ENCODE data around the gene NARS2.
A peak's percentile ranks its signal among the peaks of the same experiment; 100 is the strongest.
"Not testable (repeated sequence)": the region's sequence is repeated elsewhere in the genome, so short reads cannot be mapped to it uniquely, and the experiment has no call there.

NARS2 gene

DNA sequence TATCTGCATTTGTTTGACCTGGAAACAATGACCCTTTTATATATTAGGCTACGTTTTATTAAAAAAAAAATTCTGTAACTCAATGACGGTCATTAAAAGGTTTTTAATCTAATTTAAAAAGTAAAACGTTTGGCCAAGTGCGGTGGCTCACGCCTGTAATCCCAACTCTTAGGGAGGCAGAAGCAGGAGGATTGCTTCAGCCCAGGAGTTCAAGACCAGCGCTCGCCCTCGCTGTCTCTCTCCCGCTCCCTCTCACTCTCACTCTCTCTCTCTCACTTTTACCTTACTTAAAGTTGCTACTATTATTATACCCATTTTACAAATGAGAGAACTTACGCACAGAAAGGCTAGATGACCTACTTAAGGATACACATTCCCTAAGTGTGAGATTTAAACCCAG is 814 bp upstream of the NARS2 start:
- DNase-seq (ENCODE audit: low read depth), result no peak

DNA sequence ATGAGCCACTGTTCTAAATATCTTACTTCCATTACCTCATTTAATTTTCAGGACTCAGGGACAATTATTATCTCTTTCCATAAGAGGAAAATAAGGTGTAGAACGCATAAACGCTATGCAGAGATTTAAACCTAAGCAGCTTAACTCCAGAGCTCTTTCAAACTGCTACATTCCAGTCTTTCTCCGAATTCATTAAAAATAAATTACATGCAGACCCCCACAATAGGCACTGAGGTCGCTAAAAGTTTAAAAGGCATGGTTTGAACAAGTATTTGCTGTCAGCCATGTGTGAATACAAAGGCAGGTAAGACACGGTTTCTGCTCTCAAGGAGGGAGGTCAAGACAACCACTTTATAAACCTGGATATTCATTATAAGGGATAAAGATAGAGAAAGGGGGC is 983 bp downstream of the NARS2 start:
- no peak for DNase-seq (ENCODE audit: low read depth)

DNA sequence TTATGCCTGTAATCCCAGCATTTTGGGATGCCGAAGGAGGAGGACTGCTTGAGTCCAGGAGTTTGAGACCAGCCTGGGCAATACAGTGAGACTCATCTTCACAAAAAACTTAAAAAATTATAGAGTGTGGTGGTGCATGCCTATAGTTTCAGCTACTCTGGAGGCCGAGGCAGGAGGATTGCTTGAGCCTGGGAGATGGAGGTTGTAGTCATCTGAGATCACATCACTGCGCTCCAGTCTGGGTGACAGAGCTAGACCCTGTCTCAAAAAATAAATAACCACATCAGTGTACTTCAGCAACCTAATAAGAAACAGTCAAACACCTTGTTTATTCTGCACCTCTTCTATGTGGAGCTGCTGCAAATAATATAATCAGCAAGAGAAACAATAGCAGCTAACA is 1.4 kb downstream of the NARS2 start:
- no peak for DNase-seq (ENCODE audit: low read depth)

DNA sequence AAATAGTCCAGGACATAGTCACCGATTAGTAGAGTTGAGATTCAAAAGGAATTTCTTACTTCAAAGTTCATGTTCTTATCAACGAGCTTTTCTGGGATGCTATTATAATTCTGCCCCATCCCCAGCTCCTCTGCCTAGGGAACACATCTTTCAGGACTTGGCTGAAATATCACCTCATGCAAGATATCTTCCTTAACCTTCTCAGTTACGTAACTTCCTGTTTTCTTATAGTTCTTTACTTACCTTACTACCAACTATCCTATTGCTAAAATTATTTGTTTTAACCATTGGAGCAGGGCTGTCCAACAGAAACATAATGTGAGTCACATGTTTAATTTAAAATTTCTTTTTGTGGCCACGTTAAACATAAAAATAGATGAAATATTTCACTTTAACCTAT is 2.3 kb downstream of the NARS2 start:
- no peak for DNase-seq (ENCODE audit: low read depth)

DNA sequence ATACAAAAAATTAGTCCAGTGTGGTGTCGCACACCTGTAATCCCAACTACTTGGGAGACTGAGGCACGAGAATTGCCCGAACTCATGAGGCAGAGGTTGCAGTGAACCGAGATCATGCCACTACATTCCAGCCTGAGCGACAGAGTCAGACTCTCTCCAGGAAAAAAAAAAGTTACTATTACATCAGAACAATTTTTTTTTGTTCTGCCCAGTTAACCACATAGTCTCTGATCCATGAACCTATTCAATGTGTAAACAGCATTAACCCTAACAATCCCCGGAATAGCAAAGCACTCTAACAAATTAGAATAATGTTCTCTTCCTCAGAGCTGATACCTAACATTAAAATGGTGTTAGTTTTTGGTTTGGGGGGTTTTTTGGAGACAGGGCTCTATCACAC is 4.6 kb downstream of the NARS2 start:
- DNase-seq (ENCODE audit: low read depth), result no peak

DNA sequence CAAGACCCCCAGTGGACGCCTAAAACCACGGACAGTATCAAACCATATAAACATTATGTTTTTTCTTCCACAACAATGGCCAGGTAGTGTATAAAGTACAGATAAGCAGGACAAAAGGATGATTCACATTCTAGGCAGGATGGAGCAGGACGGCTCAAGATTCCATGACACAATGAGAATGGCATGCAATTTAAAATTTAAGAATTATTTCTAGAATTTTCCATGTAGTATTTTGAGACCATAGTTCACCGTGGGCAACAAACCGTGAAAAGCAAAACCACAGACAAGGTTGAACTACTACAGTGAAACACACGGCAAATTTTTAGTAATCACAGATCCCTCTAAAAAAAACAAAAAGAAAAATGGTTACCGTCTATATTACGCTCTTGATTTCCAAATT is 7.5 kb downstream of the NARS2 start:
- DNase-seq (ENCODE audit: low read depth), result no peak

DNA sequence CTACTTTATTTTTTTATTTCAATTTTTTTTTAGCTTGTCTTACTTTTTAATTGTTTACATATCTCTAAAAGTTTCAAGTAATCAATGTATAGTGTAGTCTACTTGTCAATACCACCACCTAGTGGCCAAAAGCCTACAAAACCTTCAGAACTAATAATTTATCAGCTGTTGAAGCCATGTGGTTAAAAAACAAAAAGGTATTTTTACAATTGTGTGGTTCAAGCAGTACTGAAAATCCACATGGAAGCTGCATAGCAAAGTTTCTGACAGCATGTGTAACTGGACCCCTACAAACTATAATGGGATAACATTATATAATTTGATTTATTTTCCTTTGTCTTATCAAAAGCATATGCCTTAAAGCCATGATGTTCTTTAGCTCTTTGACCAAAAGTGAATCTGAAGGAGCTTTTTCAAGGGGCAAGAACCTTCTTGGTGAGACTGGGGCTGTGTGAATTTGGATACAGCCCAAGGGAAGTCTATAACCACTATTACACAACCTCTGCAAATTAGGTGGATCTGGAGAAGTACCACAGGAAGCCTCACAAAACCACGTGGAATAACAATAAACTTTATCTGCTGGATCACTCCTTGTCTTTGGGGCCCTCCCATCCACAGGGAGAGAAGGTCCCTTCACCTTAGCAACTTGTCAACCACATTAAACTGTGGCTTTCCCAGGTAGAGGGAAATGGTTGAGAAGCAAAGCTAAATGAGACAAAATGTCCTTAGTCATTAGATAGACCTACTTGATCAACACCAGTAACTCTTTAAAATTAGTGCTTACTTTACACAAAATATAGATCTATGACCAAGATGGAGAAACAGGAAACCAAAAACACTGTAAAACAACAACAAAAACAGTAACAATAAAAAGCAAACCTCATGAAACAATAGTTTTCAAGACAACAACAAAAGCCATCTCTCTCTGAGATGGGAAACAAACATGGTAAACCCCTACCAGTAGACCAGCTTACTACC is 9.9 kb downstream of the NARS2 start:
- peak; percentile 23 for DNase-seq (ENCODE audit: low read depth)

DNA sequence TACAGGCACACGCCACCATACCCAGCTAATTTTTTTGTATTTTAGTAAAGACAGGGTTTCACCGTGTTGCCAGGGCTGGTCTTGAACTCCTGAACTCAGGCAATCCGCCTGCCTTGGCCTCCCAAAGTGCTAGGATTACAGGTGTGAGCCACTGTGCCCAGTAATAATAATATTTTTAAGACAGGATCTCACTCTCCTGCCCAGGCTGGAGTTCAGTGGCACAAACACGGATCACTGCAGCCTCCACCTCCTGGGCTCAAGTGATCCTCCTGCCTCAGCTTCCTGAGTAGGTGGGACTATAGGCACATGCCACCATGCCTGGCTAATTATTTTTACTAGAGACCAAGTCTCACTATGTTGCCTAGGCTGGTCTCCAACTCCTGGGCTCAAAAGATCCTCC is 10.6 kb downstream of the NARS2 start:
- not testable (repeated sequence) for DNase-seq (ENCODE audit: low read depth)

DNA sequence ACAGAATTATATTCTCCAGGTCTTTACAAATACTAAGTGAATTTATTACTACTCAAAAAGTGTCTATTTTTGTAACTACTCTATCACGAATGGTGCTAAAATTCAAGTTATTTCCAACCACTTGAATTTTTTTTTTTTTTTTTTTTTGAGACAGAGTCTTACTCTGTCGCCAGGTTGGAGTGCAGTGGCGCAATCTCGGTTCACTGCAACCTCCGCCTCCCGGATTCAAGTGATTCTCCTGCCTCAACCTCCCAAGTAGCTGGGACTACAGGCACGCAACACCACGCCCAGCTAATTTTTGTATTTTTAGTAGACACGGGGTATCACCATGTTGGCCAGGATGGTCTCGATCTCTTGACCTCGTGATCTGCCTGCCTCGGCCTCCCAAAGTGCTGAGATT is 11.6 kb downstream of the NARS2 start:
- DNase-seq (ENCODE audit: low read depth), result not testable (repeated sequence)

DNA sequence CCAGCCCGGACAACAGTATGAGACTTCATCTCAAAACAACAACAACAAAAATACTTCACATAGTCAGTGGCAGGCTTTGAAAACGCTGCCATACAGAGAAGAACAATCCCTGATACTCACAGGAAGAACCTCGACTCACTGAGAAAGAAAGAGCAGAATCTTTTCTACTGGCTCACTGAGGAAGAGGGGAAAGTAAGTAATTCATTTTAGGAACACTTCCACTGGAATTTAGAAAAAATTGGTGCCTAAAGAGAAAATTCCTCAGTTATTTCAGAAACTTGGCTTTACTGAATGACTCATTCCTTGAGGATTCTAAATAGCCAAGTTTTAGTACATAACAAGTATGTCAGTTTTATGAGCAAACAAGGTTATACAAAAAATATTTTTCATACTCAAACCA is 12.3 kb downstream of the NARS2 start:
- no peak for DNase-seq (ENCODE audit: low read depth)

DNA sequence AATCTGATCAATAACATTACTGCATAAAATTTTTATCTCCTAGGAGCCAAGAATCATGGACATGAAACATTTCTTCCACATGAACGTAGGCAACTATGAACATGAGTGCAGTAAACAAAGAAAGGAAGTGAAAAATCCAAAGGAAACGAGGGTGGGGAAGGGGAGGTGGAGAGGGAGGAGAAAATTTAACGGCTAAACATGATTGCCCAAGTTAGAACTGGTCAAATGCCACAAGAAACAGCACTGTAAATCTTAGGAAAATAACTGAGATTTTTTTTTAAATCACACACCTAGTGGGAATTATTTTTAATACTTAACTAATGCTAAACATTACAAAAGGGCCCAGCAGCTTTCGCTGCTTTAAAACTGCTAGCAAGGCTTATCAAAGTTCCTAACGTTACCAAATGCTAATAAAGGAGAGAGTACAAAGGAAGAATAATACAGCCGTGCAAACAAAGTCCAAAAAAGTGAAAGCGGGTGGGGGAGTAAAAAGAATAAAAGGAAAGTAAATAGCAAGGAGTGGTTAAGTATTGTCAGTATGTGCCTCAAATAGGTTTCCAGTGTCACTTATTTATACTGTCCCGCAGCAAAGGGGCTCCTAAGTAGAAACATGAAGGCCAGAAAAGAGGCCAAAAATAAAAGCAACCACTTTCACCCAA is 13.7 kb downstream of the NARS2 start:
- no peak for DNase-seq (ENCODE audit: low read depth)

DNA sequence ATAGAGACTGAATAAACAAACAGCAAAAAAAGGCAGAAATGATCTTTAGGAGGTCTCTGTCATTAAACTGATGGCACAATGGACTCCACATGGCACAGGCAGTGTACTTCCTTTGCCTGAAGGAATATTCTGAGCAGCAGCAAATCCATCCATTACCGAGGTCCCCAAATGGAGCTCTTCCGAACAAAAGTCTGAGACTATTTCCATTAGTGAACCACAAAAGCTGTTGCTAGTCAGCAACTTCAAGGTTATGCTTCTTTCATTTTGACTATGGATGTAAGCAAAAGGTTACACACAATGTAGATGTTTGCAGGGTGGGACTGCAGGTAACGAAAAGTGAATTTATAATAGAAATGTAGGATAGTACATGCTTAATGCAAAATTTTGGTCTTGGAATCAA is 14.5 kb downstream of the NARS2 start:
- no peak for DNase-seq (ENCODE audit: low read depth)

DNA sequence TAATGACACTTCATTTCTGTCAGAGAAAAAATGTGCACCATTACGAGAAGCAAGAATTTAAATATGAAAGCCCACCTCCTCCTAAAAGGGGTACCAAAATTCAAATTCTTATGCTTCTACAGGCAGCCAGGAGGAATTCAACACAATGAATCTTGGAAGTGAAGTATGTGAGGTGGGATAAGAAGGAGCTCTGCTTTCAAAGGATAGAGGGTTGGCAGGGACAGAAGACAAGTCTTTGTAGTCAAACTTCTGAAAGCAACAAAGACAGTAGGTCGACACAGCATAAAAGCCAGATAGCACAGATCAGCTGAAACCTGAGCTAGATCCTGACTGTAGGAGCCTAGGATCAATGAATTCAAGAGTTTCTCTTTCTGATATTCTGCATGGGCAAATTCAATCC is 17.4 kb downstream of the NARS2 start:
- DNase-seq (ENCODE audit: low read depth), result no peak

DNA sequence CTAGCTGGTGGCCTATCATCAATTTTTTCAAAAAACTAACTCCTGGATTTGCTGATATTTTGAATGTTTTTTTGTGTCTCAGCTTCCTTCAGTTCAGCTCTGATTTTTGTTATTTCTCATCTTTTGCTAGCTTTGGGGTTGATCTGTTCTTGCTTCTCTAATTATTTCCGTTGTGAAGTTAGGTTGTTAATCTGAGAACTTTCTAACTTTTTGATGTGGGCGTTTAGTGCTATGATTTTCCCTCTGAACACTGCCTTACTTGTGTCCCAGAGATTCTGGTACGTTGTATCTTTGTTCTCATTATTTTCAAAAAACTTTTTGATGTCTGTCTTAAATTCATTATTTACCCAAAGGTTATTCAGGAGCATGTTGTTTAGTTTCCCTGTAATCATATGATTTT is 19.1 kb downstream of the NARS2 start:
- DNase-seq (ENCODE audit: low read depth), result no peak

DNA sequence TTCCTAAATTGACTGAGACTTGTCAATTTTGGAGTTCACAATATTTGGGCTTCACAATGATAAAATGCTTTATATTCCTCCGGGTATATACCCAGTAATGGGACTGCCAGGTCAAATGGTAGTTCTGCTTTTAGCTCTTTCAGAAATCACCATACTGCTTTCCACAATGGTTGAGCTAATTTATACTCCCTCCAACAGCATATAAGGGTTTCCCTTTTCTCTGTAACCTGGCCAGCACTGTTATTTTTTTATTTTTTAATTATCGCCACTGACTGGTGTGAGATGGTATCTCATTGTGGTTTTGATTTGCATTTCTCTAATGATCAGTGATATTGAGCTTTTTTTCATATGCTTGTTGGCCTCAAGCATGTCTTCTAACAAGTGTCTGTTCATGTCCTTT is 21.8 kb downstream of the NARS2 start:
- DNase-seq (ENCODE audit: low read depth), result no peak

DNA sequence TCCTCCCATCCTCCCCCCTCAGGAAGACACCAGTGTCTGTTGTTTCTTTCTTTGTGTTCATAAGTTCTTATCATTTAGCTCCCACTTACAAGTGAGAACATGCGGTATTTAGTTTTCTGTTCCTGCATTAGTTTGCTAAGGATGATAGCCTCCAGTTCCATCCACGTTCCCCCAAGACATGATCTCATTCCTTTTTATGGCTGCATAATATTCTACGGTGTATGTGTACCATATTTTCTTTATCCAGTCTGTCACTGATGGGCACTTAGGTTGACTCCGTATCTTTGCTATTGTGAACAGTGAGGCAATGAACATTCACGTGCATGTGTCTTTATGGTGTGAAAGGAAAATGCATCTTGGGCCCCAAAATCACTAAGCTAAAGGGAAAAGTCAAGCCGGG is 22.5 kb downstream of the NARS2 start:
- DNase-seq (ENCODE audit: low read depth), result not testable (repeated sequence)

DNA sequence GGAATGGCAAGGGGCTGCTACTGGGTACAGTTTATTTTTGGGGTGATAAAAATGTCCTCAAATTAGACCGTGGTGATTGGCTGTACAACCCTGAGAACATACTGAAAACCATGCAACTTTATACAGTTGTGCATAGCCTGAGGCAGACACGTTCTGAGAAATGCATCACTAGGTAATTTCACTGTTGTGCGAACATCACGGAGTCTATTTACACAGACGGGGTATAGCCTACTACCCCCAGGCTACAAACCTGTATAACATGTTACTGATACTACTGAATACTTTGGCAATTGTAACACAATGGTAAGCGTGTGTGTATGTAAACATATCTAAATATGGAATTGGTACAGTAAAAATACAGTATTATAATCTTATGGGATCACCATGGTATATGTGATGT is 23.6 kb downstream of the NARS2 start:
- no peak for DNase-seq (ENCODE audit: low read depth)

DNA sequence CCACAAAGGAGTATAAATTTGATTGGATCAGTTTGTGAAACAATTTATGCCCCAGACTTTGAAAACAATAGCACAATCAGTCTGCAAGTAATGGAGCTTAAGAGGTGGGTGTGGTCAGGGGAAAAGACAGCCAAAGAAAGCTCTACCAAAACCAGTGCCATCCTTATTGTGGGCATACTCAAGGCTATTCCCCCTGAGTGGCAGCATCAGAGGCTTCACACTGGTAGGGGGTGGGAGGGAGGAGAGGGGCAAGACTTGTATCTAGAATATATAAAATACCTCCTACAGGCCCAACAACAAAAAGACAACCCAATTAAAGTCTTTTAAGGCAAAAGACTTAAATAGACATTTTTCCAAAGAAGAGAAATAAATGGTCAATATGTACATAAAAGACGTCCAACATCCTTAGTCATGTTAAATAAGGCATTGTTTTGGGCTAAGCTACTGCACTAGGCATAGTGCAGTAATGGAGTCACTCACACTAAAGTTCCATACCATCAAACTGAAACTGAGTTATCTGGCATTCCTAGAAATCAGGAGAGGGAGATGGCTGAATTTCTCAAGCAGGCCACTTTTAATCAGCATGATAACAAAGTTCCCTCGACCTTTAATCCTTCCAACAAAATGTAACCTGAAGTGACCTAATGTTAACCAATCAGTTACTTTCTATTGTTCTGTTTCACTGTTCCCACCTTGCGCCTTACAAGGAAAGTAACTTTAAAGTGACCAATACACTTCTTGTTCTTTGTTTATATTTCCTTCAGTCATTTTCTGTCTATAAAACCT is 24.8 kb downstream of the NARS2 start:
- no peak for DNase-seq (ENCODE audit: low read depth)

DNA sequence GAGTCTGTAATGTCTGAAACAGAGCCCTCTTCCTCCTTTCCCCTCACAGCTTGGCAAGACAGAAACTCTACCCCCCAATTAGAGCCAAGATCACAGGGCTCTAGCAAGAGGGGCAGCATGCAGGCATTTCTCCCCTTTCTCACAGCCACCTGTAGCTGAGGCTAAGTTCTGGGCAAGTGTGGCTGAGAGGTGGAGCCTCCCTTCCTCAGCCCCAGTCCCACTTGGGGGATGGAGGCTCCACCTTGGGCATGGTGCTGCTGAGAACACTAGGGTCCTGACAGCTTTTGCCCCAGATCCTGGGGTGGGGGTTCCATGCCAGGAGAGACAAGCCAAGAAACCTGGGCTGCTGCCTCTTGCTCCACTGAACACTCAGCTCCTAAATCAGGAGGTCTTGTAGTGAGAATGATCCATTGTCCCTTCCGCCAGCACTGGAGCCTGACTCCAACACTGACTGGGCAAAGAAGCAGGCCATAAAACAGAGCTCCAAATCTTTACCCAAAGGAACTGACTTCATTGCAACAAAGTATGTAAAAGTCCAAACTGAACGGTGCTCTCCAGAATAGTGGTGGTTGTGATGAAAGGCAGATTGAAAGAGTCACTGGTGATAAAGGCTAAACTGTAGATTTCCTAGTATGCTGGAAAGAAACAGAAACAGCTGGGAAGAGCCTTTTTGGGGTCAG is 25.6 kb downstream of the NARS2 start:
- DNase-seq (ENCODE audit: low read depth), result no peak

DNA sequence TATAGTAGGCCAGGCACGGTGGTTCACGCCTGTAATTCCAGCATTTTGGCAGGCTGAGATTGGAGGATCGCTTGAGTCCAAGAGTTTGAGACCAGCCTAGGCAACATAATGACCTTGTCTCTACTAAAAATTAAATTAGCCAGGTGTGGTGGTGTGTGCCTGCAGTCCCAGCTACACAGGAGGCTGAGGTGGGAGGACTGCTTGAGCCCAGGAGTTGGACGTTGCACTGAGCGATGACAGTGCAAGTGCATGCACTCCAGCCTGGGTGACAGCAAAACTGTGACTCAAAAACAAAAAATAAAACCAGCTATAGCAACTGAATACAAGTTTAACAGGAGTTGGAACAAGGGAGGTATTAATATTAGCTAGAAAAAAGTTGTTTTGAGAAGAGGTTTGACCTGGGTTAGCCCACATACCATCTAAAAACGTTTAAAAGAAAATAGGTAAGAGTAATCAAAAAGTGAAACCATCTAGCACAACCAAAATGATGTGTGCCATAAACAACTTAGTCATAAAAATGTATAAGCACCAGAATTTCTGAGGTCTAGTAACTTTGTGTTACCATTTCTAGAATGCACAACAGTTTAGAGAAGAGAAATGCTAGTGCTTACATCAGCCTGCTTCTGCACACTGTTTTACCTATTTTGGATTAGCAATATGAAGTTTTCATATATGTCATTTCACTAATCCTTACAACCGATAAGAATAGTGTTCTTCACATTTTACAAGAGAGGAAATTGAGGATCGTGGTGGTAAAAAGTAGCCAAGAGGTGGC is 26.5 kb downstream of the NARS2 start:
- no peak for DNase-seq (ENCODE audit: low read depth)

DNA sequence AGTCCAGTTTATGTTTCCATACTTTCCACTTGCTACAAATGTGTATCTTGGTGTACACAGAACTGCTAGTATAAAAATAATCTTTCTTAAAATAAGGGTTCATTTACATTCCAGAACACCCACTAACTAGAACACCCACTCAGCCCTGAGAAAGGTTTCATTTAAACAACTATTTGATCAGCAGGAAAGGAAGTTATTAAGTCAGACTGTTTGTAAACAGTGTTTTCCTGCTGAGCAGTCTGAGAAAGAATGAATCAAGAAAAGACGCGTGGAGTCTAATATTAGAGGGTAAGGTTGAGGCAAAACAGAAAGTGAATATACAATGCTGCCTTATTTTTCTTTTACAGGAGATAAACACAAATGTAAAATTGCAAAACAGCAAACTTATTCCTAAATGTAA is 32.7 kb downstream of the NARS2 start:
- no peak for DNase-seq (ENCODE audit: low read depth)
